Nucleus accumbens (tissue), 56 donors: ENCODE measurements around the gene AGBL4.
A peak's percentile ranks its signal among the peaks of the same experiment; 100 is the strongest.
"Not testable (repeated sequence)": the region's sequence is repeated elsewhere in the genome, so short reads cannot be mapped to it uniquely, and the experiment has no call there.

Source experiments
- DNase-seq, 56 donors: peaks; one replicate each; lab custom pipeline; 2025; lab: John Stamatoyannopoulos, UW

The AGBL4 gene

DNA sequence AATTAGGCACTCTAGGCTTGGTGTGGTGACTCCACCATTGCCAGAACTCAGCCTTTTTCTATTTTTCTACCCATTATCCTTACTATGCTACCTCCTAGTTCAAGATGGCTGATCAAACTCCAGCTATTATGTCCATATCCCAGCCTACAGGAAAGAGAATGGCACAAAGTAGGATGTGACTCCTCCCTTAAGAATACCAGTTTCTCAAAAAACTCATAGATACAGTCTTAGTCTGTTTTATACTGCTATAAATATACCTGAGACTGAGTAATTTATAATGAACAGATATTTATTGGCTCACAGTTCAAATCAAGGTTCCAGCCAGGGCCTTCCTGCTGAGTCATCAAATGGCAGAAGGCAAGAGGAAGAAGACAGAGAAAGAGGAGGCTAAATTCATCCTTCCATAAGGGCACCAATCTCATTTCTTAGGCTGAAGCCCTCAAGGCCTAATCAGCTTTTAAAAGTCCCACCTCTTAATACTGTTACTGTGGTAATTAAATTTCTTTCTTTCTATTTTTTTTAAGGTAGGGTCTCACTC lies 704.3 kb downstream of the AGBL4 start:
- DNase-seq = no peak

DNA sequence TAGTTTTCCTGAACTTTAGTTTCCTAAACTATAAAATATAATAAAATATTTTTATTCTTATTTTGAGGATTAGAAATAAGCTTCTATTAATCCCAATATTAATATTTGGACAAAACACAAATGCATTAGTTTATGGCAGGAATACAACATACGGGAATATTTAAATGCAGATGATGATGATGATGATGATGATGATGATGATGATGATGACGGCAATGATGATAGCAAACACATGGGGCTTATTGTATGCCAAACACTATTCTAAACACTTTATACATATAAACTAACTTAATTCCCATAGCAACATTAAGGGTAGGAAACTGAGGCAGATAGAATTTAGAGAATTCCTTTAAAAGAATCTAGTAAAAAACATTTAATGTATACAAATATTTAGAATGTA lies 705.5 kb downstream of the AGBL4 start:
- no peak for DNase-seq

DNA sequence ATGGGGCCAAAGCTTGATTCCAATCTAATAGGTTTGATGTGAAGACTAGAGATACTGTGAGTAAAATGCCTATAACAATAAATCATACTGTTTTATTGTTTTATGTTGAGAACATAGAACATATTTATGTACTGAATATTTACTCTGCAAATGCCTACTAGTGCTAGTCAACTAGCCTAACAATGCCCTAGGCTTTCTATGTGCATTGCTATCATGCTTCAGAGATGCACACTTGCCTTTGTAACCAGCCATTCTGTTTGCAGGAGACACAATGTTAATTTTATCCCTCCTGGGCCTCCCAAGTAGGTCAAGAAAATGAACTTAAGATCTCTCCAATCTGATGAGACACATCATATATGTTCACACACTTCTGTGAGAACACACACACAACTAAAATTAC lies 716.3 kb downstream of the AGBL4 start:
- no peak for DNase-seq

DNA sequence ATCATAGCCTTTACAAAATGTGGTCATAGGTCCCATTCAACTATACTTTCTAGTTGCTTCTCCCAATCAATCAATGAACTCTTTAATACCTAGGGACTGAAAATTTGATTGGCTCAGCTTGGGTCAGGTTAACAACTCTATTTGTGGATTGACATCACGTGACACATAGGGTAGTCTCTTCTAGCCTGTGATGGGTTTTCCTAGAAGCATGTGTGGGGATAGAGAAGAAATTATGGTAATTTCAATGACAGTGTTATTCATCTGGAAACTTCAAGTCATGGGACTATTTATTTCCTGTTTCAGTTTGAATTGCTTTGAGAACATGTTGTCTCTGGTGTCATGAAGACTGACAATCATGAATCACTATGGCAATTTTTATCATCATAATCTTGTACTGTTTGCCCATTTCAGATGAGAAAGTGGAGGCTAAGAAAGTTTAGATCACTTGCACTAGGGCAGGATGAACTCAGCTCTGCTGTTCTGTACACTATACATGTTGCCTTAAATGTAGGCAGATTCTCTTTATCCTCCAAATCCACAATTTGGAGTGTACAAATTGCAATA lies 717.2 kb downstream of the AGBL4 start:
- no peak for DNase-seq

GRCh38 chr1:49302400-49302799 lies 721.4 kb downstream of the AGBL4 start:
- not testable (repeated sequence) for DNase-seq

DNA sequence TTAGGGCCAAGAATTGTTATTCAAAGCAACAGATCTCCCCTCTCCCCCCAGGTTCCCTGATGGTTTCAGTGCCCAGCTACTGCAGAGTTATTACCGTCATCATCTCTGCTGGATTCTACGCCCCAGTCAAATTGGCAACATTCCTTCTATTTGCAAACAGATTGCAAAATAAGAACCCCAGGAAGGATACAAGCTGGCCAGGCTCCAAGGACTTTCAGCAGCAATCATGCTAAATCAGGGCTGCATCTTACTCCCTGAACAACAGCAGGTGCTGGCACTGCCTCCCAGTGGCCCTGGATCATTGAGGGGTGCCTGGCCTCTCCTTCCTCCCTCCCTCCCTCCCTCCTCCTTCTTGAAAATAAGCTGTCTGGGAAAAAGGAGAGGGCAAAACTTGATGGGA lies 725.5 kb downstream of the AGBL4 start:
- DNase-seq = peak in 2 of 56 donors; percentile 8 to 46

DNA sequence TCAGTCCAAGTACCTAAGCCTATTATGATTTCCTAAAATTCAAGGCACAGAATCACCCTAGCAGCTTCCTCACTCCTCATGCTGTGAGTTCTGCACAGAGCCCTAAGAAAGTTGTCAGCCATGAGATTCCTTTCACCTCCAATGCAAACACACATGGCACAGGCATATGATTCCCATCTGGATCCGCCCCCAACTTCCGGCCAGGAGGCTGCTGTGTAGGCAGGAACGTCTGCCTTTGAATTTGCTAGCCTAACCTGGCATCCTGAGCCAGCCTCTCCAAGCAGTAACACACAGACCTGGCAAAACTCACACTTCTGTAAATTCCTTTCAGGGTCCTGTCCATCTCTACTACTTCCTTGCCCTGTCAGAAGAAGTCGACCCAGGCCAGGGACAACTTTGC lies 726.0 kb downstream of the AGBL4 start:
- peak in 2 of 56 donors; percentile 1 to 3 for DNase-seq

DNA sequence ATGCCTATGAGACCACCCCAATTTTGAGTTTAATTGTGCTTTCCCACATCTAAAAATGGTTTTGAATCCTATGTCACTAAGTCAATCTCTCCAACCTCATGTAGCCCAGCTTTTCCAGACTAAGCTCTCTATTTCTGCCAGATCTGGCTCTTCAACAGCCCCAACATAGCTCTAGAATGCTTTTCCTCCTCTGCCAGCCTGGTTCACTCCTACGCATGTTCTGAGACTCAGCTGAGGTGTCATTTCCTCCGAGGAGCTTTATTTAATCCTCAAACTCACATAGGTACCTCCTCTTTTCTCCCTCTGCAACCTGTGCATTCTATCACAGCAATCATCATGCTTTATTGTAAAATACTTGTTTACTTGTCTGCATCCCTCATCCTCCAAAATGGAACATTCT lies 729.2 kb downstream of the AGBL4 start:
- DNase-seq = peak in 14 of 56 donors; percentile 1 to 49 (median 18)

GRCh38 chr1:49293016-49293415 lies 730.7 kb downstream of the AGBL4 start:
- DNase-seq = no peak

DNA sequence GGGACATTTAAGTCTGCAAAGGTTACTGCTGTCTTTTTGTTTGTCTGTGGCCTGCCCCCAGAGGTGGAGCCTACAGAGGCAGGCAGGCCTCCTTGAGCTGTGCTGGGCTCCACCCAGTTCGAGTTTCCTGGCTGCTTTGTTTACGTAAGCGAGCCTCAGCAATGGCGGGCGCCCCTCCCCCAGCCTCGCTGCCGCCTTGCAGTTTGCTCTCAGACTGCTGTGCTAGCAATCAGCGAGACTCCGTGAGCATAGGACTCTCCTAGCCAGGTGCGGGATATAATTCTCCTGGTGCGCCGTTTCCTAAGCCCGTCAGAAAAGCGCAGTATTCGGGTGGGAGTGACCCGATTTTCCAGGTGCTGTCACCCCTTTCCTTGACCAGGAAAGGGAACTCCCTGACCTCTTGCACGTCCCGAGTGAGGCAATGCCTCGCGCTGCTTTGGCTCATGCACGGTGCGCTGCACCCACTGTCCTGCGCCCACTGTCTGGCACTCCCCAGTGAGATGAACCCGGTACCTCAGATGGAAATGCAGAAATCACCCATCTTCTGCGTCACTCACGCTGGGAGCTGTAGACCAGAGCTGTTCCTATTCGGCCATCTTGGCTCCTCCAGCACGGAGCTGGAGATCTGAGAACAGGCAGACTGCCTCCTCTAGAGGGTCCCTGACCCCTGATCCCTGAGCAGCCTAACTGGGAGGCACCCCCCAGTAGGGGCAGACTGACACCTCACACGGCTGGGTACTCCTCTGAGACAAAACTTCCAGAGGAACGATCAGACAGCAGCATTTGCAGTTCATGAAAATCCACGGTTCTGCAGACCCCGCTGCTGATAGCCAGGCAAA lies 766.3 kb downstream of the AGBL4 start:
- not testable (repeated sequence) for DNase-seq

- no peak for DNase-seq
Observed at GRCh38 chr1:49252917-49253316, 770.8 kb downstream of the AGBL4 start.

- DNase-seq = no peak
Observed at GRCh38 chr1:49251019-49251784, 772.6 kb downstream of the AGBL4 start.

- no peak for DNase-seq
Observed at GRCh38 chr1:49240709-49241221, 783.0 kb downstream of the AGBL4 start.

- no peak for DNase-seq
Observed at GRCh38 chr1:49234988-49235387, 788.8 kb downstream of the AGBL4 start.

GRCh38 chr1:49229555-49229954 lies 794.2 kb downstream of the AGBL4 start:
- DNase-seq = no peak

- no peak for DNase-seq
Observed at GRCh38 chr1:49226758-49227157, 797.0 kb downstream of the AGBL4 start.

GRCh38 chr1:49225464-49225863 lies 798.3 kb downstream of the AGBL4 start:
- no peak for DNase-seq

DNA sequence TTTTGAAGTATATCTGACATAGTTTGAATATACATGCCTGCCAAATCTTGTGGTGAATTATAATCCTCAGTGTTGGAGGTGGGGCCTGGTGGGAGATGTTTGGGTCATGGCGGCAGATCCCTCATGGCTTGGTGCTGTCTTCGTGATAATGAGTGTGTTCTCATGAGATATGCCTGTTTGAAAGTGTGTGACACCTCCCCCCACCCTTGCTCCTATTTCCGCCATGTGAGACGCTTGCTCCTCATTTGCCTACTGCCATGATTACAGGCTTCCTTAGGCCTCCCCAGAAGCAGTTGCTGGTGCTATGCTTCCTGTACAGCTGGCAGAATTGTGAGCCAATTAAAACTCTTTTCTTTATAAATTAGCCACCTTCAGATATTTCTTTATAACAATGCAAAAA lies 810.5 kb downstream of the AGBL4 start:
- DNase-seq = no peak

DNA sequence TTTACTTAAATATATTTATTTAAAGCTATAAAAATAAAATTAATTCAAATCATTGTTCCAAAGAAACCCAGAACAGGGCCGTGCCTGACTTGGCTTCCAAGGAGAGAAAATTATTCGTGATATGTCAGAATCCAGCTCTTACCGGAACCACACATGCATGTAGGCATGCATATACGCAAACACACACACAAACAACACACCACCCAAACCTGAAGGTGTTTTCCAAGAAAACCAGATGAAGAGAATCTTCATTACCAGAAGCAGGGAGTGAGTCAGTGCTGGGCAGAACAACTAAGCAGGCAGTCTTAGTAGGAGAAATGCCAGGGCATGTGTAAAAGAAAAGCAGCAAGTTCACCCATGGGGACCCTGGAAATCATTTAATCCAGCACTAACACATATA lies 815.0 kb downstream of the AGBL4 start:
- DNase-seq = no peak

DNA sequence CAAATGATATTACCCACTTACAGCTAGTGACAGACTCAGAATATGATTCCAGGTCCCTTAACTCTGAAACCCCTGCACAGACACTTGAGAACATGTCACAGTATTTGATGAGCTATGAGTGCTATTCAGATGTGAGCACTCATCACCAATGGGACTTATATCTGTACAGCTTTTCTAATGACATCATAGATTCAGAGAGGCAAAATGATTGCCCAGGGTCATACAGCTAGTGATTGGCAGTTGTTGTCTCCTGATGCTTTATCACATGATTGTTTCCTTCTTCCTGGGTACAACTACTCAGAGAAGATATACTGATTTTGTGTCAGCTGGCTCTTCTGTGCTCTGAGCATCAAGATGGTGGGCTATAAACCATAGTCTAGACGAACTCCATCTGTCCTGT lies 819.0 kb downstream of the AGBL4 start:
- no peak for DNase-seq

DNA sequence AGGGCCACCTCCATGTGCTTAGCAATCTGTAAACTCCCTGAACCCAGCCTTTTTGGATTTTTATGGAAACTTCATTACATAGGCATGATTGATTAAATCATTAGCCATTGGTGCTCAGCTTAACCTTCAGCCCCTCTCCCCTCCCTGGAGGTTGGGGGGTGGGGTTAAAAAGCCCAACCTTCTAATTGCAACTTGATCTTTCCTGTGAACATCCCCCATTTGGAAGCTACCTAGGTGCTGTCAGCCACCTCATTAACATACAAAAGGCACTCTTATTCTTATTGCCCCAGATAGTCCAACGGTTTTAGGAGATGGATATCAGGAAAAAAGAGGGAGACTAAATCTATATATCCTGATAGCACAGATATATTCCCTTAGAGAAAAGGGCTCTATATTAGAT lies 823.0 kb downstream of the AGBL4 start:
- no peak for DNase-seq
